ENCODE results near the gene TVP23B.
"Not testable (repeated sequence)": the region's sequence is repeated elsewhere in the genome, so short reads cannot be mapped to it uniquely, and the experiment has no call there.

TVP23B gene

DNA sequence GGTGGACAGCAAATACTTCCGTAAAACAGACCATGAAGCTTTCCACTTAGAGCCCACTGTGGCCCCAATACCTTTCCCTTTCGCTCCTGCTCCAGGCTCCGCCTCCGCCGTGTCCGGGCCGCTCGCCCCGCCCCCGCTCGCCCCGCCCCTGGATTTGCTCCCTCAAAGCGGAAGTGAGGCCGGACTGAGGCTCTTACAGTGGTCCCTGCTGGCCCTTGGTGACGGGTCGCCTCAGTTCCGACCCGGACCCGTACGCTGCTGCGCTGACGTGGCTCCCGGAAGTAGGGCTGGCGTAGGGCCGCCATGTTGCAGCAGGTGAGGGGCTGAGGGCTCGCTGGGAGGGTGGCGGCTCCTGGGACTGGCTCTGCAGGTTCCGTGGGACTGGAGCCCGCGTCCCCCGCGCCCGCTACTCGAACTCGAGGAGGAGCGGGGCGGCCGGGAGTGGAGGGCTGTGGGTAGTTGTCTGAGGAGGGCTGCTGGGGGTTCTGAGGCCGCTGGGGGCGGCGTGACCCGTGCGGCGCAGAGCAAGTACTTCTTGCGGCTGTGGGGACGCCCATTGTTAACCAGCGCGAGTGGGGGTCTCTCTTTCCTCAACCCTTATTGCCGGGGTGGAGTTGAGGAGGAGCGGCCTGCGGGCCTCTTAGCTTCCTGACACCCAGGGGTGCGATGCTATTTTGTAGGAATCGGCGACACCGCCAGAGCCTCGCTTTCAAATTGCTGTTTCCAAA, at the start of gene TVP23B:
Gene TVP23B (plus strand): TSS at position 193 of the 728 bp plus-strand sequence. CDS start 111 bp downstream, at position 304.
- peak; percentile 88 for DNase-seq (ENCODE audit: low read depth)
- peak within 1 kb of the TSS; percentile 61 for H3K4me3 ChIP-seq (ENCODE audit: low read depth, low read length)

DNA sequence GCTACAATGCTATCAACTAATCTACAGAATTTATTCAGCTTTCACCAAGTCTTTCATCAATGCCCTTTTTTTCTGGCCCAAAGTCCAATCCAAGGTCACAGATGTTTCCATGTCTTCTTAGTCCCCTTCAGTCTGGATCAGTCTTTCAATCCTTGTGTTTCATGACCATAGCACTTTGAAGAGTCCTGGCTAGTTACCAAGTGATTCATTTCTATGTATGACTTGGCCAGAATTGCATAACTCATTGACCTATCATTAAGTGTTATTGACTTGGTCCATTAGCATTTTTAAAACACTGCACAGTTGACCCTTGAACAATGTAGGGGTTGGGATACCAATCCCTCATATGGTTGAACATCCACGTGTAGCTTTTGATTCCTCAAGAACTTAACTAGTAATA, 48.5 kb upstream of the TVP23B start:
- not testable (repeated sequence) for DNase-seq (ENCODE audit: low read depth); H3K4me3 ChIP-seq (ENCODE audit: low read depth, low read length)

DNA sequence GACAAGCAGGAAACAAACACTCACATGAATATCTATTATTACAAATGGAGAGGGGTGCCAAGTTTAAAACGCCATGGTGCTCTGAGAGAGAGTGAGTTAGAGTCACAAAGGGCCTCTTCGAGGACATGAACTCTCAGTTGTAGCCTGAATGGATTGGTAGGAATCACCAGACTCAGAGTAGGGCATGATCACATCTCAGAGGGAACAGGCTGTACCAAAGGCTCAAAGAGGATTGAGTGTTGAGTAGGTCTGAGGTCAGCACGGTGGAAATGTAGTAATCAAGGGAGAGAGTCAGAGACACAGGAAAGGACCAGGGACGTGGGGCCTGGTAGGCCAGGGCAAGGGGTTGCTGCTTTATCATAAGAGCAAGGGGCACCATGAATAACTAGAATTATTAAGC, 47.6 kb upstream of the TVP23B start:
- DNase-seq (ENCODE audit: low read depth); H3K4me3 ChIP-seq (ENCODE audit: low read depth, low read length): not testable (repeated sequence)

DNA sequence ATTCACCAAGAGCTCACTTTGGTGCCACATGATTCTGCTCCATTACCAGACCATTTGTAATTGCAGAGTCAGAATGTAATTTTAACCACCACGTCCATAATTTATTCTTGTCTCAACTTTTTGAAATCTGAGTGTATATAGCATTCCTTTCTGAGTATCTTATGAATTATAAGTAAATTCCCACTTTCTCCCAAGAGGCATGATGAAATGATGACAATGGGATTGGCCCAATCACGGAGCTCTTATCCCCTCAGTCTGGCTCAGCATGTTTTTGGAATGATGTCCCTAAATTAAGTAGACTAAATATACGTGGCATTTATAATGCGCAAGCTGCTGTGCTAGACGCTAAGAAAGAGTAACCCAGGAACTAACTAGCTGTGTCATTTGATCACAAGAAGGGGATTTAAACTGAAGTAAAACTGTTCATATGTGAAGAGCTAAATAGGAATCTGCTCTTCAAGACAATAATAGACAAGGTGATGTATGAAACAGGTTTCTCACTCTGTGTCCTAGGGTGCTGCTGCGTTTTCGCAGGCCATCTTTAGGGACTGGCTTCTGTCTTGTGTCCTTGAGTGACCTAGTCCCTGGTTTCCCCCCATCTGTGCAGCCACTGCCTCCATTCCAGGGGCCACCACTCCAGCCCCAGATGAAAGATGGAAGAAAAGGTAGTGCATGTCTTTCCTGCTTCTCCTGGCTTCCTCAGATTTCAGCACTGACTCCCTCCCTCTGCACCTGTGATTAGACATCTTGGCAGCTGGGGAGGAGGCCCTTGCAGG, 41.2 kb upstream of the TVP23B start:
- not testable (repeated sequence) for DNase-seq (ENCODE audit: low read depth); H3K4me3 ChIP-seq (ENCODE audit: low read depth, low read length)

DNA sequence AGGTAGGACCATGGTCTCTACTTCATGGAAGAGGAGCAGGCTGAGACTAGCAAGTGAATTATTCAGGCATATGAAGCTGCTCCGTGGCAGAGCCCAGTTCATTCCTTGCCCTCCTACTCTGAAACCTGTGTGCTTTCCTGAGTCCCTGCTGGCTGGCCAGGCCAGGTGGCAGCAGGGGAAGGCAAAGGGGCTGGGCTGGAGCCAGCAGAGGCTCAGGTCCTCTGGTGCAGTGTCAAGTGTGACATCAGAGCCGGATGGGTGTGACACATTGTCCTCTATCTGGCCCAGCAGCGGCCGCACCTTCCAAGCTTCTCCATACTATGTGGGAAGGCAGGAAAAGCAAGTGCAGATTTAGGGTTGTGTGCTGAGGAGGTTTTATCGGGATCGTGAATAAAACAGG, 39.8 kb upstream of the TVP23B start:
- DNase-seq (ENCODE audit: low read depth); H3K4me3 ChIP-seq (ENCODE audit: low read depth, low read length): not testable (repeated sequence)

DNA sequence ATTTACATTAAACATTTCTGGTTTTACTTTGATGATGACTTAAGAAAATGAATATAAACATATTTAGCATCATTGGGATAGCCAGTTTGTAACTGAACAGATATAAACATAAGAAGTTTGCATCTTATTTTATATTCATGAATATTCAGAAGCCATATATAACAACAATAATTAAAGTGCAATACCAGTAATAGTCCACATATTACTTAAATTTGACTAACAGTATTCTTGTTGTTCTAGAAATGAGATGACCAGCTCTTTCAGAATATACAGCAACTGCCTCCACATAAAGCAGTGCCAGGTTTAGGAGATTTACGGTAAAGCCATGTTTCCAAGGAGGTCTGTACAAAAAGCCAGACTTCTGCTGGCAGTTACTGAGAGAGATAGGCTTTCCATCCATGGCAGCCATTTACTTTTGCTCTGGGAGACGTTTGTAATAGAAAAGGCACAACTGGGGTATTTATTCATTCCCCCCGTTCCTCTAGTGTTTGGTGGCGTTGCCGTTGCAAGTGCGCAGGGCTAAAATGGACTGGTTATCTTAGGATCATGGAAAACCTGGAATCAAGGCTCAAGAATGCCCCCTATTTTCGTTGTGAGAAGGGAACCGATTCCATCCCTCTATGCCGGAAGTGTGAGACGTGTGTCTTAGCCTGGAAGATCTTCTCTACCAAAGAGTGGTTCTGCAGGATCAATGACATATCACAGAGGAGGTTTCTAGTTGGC, 37.1 kb upstream of the TVP23B start, which contains the start of gene FBXW10:
Gene FBXW10 (plus strand): TSS at position 356 of the 723 bp plus-strand sequence. CDS start 191 bp downstream, at position 547.
- DNase-seq (ENCODE audit: low read depth); H3K4me3 ChIP-seq (ENCODE audit: low read depth, low read length): not testable (repeated sequence)

DNA sequence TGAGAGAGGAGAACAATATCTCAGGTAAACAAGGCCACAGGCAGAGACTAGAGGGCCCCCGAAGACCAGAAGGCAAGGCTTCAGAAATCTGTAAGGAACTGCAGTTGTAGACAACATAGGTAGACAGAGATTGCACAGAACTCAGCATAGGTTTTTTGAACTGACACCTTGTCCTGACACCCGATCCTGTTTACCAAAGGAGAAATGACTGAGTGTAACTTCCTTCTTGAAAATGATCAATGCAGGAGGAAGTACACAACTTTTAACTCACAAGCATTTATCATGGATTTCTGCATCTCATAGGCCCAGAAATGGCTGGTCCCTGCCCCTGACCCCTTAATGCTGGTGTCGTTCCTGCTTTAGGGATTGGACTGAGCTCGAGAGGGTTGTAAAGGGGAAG, 36.3 kb upstream of the TVP23B start:
- DNase-seq (ENCODE audit: low read depth), result not testable (repeated sequence)

DNA sequence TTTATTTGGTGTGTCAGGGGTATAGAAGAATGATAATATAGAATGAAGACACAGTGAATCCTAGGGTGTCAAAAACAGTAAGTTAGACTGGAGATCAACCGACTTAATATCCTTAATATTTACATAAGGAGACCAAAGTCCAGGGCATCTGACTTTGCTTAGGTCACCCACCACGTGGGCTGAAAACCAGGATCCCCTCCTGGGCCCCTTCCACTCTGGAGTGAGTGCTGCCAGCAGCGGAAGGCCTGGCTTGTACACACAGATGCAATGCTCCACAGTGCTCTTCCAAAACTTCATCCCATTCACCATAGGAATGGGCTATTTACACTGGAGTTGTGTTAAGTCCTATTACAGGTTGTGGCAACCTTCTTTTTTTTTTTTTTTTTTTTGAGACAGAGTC, 34.4 kb upstream of the TVP23B start:
- DNase-seq (ENCODE audit: low read depth); H3K4me3 ChIP-seq (ENCODE audit: low read depth, low read length): not testable (repeated sequence)

More for the DNA sequence above, 36.3 kb upstream of the TVP23B start:
- H3K4me3 ChIP-seq (ENCODE audit: low read depth, low read length), result not testable (repeated sequence)

DNA sequence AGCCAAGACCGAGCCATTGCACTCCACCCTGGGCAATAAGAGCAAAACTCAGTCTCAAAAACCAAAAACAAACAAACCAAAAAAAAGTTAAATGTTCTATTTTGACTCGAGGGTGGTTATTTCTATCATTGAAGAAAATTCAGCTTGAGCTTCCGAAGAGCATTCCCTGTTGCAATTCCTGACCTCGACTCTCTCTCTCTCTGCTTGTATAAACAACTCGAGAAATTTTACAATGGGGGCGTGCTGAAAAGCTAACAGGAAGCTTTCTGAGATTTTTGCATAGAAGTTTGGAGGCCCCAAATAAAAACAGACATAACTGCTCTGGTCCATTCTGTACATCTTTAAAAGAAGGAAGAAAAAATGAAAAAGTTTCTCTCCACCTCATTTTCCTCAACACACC, 33.5 kb upstream of the TVP23B start:
- DNase-seq (ENCODE audit: low read depth); H3K4me3 ChIP-seq (ENCODE audit: low read depth, low read length): not testable (repeated sequence)

DNA sequence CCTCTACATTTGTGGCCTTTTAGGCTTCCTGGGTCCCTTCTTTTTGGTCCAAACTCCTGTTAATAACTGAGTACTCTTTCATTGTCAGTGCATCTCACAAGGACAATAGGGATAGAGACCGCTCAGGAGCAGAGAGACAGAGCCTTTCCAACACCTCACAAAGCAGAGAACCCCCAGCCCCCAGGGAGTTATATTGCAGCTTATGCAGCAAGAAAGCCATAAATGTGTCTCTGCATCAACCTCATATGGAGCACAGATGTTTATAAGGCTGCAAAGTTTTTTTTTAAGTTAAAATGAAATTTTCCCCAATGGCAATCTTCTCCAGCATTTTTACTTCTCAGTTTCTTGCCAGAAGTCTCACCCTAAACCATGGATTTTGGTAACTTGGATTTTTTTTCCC, 30.7 kb upstream of the TVP23B start:
- not testable (repeated sequence) for DNase-seq (ENCODE audit: low read depth)

DNA sequence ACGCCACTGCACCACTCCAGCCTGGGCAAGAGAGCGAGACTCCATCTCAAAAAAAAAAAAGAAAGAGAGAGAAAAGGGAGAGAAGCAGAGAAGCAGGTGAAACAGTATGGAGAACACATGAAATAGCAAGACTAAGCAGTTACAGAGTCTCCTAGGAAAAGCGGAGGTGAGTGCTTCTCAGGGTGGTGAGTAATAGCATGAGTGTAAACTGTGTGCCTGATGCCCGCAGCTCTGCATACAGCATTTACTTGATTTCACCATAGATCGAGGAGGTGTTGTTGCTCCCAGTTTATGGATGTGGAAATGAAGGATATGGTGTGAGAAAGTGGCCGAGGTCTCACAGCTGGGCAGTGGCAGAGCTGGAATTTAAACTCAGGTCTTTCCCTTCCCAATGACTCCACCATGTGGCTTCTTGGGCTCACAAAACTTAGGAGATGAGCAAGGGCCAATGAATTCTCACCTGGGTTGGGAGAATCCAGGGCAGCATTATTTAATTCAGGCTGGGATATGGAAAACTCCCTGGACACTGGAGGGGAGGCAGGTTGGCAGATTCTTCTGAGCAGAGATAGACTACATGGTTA, 27.1 kb upstream of the TVP23B start:
- H3K4me3 ChIP-seq (ENCODE audit: low read depth, low read length); DNase-seq (ENCODE audit: low read depth): not testable (repeated sequence)

More for the DNA sequence above, 30.7 kb upstream of the TVP23B start:
- not testable (repeated sequence) for H3K4me3 ChIP-seq (ENCODE audit: low read depth, low read length)

DNA sequence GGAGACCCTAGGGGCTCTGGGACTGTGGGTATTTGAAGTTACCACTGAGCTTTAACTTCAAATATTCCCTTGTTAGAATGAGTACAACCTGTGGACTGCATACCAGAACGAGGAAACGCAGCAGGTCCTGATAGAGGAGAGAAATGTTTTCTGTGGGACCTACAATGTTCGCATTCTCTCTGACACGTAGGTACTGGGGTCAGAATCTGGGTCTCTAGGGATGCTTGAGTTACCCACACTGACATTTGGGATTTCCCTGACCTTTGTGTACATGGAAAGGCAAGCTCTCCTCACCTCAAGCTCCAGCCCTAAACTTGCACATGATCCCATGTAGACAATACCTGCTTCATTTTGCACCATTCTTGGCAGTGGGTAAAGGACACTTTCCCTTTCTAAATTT, 25.0 kb upstream of the TVP23B start:
- not testable (repeated sequence) for H3K4me3 ChIP-seq (ENCODE audit: low read depth, low read length); DNase-seq (ENCODE audit: low read depth)

DNA sequence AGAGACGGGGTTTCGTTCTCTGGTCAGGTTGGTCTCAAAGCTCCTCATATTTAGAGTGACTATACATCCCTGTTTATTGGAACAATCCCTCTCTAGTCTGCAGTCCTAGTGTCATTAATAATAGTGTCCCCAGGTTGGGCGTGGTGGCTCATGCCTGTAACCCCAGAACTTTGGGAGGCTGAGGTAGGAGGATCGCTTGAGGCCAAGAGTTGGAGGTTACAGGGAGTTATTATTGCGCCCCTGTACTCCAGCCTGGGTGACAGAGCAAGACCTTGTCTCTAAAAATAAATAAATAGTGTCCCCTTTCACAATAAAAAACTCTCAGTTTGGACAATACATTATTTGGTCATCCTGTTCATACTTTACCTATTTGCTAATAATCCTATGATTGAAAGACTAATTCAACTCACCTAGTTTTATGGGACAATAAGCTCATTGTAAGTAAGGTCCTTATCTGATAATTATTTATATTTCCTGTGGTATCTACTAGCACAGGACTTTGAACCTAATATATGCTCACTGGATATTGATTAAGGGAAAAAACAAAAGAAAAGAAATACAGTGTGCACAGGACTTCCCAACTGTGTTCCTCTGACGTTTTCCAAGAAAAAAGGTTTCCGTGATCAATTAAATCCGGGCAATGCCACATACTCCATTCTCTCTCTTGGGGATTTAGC, 23.5 kb upstream of the TVP23B start:
- not testable (repeated sequence) for H3K4me3 ChIP-seq (ENCODE audit: low read depth, low read length); DNase-seq (ENCODE audit: low read depth)

DNA sequence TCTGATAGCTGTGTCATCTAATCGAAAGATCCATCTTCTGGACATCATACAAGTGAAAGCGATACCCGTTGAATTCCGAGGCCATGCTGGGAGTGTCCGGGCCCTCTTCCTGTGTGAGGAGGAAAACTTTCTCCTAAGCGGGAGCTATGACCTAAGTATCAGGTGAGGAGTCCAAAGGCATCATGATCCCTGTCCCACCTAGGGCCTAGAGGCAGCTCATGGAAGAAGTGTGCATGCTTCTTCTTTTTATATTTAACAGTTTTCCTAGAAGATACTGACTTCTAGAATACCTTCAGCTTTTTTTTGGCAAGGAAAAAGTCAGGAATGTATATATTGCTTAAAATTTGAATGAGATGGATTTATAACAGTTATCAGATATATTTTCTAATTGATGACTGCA, 22.6 kb upstream of the TVP23B start:
- H3K4me3 ChIP-seq (ENCODE audit: low read depth, low read length); DNase-seq (ENCODE audit: low read depth): not testable (repeated sequence)

DNA sequence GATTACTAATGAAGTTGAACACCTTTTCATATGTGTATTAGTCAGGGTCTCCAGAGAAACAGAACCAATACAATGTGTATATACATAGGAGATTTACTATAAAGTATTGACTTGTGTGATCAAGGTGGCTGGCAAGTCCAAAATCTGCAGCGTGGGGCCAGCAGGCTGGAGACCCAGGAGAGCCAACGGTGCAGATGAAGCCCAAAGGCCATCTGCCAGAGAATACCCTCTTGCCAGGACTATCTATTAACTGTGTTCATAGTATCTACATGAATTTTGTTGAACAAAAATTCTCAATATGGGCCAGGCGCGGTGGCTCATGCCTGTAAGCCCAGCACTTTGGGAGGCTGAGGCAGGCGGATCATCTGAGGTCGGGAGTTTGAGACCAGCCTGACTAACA, 20.8 kb upstream of the TVP23B start:
- not testable (repeated sequence) for H3K4me3 ChIP-seq (ENCODE audit: low read depth, low read length); DNase-seq (ENCODE audit: low read depth)

DNA sequence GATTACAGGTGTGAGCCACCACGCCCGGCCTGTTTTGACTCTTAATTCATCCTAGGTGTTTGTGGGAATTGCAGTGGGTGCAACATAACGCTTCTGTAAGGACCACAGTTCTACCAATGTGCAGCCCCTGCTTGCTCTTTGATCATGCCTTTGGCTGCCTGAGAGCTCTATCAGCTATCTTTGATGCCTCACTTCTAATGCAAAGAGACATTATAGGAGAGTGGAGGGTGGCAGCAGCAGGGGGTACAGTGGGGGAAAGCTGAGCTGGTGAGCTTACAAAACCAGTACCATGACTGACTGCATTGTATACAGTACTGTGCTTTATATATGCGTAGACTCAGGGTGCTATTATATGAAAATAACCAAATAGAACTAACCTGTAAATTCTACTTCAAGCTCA, 10.4 kb upstream of the TVP23B start:
- DNase-seq (ENCODE audit: low read depth); H3K4me3 ChIP-seq (ENCODE audit: low read depth, low read length): not testable (repeated sequence)

DNA sequence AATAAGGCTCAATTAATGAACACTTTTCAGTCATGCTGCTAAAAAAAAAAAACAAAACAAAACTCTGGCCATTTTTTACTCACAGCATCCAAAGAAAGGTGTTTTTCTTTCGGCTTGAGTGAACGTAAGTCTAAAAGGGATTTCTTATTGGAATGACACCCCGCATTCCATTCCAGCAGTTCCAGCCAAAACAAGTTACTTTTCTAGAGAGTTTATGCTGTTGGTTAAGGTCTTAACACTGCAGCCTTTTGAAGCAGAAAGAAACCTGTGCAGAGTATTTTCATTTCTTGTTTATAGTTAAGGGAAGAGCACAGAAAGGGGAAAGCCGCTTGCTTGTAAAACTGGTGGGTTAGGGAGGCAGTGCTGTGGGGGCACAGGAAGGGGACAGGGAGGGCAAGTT, 9.9 kb upstream of the TVP23B start:
- not testable (repeated sequence) for DNase-seq (ENCODE audit: low read depth)

More for the DNA sequence above, 9.9 kb upstream of the TVP23B start:
- H3K4me3 ChIP-seq (ENCODE audit: low read depth, low read length), result not testable (repeated sequence)

All from GM12864 (cell line).